ENCODE measurements around the gene CEP41. TPM values are rescaled to one million over a fixed set of nuclear protein-coding genes. Genes with fewer than 3 reads are reported as not detected.

The CEP41 gene
- total and polyA plus RNA-seq, 2 donors (not counting 3 experiments of a cell fraction or from before 2014, with no cell fraction given): 19.5 to 26.8 TPM

DNA sequence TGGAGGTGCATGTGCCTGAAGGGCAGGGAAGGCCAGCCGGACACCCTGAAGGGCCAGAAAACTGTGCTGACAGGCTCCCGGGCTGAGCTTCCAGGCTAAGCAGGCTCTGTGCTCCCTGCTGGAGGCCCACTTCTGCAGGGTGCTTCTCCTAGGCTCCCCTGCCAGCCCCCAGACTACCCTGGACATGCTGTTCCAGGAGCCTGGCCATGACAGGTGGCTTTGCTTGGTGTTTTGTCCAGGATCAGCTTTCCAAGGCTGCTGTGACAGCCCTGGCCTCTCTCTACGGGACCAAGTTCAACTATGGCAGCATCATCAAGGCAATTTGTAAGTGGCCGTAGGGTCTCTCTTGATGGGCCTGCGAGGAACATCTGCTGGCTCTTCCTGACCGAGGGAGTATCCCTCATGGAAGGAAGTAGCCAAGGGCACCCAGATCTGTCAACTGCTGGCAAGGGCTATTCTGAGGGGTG lies 55.2 kb downstream of the CEP41 start:
- Histone ChIP-seq H3K79me2 (ENCODE audit: control insufficient read depth, insufficient read depth, low read length) (no peaks in the 10 kb centered on the region), H3K4me2 (ENCODE audit: insufficient read depth, low read length) (no peak overlapping the region), H3K4me1 (ENCODE audit: control insufficient read depth, extremely low read depth, insufficient read depth, low read length) (no peaks in the 10 kb centered on the region), H2AFZ (ENCODE audit: low read depth, low read length) (no peak overlapping the region), H3K36me3 (ENCODE audit: control insufficient read depth in 2 of 2, extremely low read depth in 1 of 2, insufficient read depth in 2 of 2, low read length in 2 of 2) (no peaks in the 10 kb centered on the region), H3K4me3 (replicated peaks in 1 of 3; ENCODE audit: insufficient read depth in 1 of 3, low read depth in 1 of 3, low read length in 3 of 3) (no peak overlapping the region), H3K9me1 (replicated peaks; ENCODE audit: control insufficient read depth, extremely low read depth, insufficient read depth, low read length) (no peaks in the 10 kb centered on the region), H3K9ac (replicated peaks; ENCODE audit: extremely low read depth, insufficient read depth, low read length) (no peak overlapping the region), H3K9me3 (replicated peaks; ENCODE audit: control insufficient read depth, insufficient read depth, low read length) (no peaks in the 10 kb centered on the region), H4K20me1 (replicated peaks; ENCODE audit: control insufficient read depth, extremely low read depth, insufficient read depth, low read length) (no peaks in the 10 kb centered on the region), H3K27me3 (ENCODE audit: control insufficient read depth in 2 of 2, insufficient read depth in 2 of 2, low read length in 2 of 2) (no peaks in the 10 kb centered on the region), H3K27ac (ENCODE audit: insufficient read depth, low read depth, low read length) (no peak overlapping the region)
- BruUV-seq (replicated peaks): no TSS peak
- POLR2A ChIA-PET: no interaction called here
- dilution Hi-C loops (cut with MboI; ENCODE audit: extremely low pct_ligation_motif_present, low sequenced_read_pairs): no loop called here
- TF ChIP-seq, protein P1, sequence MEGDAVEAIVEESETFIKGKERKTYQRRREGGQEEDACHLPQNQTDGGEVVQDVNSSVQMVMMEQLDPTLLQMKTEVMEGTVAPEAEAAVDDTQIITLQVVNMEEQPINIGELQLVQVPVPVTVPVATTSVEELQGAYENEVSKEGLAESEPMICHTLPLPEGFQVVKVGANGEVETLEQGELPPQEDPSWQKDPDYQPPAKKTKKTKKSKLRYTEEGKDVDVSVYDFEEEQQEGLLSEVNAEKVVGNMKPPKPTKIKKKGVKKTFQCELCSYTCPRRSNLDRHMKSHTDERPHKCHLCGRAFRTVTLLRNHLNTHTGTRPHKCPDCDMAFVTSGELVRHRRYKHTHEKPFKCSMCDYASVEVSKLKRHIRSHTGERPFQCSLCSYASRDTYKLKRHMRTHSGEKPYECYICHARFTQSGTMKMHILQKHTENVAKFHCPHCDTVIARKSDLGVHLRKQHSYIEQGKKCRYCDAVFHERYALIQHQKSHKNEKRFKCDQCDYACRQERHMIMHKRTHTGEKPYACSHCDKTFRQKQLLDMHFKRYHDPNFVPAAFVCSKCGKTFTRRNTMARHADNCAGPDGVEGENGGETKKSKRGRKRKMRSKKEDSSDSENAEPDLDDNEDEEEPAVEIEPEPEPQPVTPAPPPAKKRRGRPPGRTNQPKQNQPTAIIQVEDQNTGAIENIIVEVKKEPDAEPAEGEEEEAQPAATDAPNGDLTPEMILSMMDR (IDR thresholded peaks at IDR 0.05; ENCODE audit: extremely low read depth in 1 of 2, insufficient read depth in 1 of 2, low read depth in 1 of 2, low read length in 2 of 2): no peak
- TF ChIP-seq, protein P2, sequence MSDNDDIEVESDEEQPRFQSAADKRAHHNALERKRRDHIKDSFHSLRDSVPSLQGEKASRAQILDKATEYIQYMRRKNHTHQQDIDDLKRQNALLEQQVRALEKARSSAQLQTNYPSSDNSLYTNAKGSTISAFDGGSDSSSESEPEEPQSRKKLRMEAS (IDR thresholded peaks at IDR 0.05; ENCODE audit: insufficient read depth, insufficient read length): no peak
- no peak for TF ChIP-seq MYC (IDR thresholded peaks at IDR 0.05; ENCODE audit: low read depth, low read length)
- no peak for TF ChIP-seq EZH2 (IDR thresholded peaks at IDR 0.05; ENCODE audit: borderline replicate concordance, low read depth, low read length, severe bottlenecking)
- no peak for TF ChIP-seq GATA2 (IDR thresholded peaks at IDR 0.05; ENCODE audit: insufficient read depth, insufficient read length, low read depth, low read length)
- TF ChIP-seq POLR2A (IDR thresholded peaks at IDR 0.05; ENCODE audit: low read depth, low read length): no peak
- no peak for TF ChIP-seq JUN (IDR thresholded peaks at IDR 0.05; ENCODE audit: borderline replicate concordance, insufficient read depth, insufficient read length, low read depth)
- no peak for TF ChIP-seq POLR2AphosphoS5 (IDR thresholded peaks at IDR 0.05; ENCODE audit: insufficient read depth, low read depth, low read length)
- no peak for TF ChIP-seq FOS (IDR thresholded peaks at IDR 0.05; ENCODE audit: borderline replicate concordance, insufficient read depth, low read length)
- intact Hi-C loops (cut with micrococcal nuclease): no loop called here
- CTCF ChIA-PET: interaction anchor here (0.6 kb wide), 1 partner anchor 31 kb away, joined by 3 read pairs; no protein-coding TSS in a partner anchor
- no peak for FAIRE-seq
- DNase-seq (ENCODE audit: low read depth, low spot score): no peak

All from endothelial cell of umbilical vein (primary cell).